ENCODE data around the gene CCL20. TPM values are rescaled to one million over a fixed set of nuclear protein-coding genes. Genes with fewer than 3 reads are reported as not detected.
"Not testable (repeated sequence)": the region's sequence is repeated elsewhere in the genome, so short reads cannot be mapped to it uniquely, and the experiment has no call there.

CCL20 gene
- polyA plus RNA-seq, 1 experiment = not detected

DNA sequence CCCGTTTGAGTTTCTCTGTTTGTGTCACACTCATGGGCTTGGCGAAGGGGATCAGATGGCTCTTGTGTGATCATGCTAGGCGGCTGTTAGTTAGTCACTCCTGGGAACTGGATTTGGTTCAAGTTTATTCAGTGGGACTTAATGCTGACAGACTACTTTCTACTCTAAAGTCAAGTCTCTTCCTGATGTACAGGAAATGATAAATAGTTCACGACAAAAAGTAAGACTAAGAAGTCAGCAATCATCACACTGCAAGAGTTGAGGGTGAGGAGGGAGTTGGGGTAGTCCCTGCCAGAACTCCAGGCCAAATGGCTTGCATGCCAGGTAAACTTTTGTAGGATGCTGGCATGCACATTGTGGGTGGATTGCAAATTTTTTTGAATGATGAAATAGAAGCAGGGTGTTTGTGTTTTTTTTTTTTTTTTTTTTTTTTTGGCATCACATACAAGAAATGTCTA lies 25.1 kb upstream of the CCL20 start:
- DNase-seq (ENCODE audit: low read depth, low spot score) = no peak
- ChIA-PET CTCF (no interaction called here), POLR2A (no interaction called here)
- Histone ChIP-seq H3K4me3 (ENCODE audit: low read depth, low read length) (no peak overlapping the region), H3K27me3 (ENCODE audit: control insufficient read depth, insufficient read depth, low read length) (no peaks in the 10 kb centered on the region), H3K27ac (ENCODE audit: low read depth, low read length) (no peak overlapping the region), H3K9me3 (ENCODE audit: control insufficient read depth, insufficient read depth, low read length) (no peaks in the 10 kb centered on the region)
- TF ChIP-seq, protein P1, sequence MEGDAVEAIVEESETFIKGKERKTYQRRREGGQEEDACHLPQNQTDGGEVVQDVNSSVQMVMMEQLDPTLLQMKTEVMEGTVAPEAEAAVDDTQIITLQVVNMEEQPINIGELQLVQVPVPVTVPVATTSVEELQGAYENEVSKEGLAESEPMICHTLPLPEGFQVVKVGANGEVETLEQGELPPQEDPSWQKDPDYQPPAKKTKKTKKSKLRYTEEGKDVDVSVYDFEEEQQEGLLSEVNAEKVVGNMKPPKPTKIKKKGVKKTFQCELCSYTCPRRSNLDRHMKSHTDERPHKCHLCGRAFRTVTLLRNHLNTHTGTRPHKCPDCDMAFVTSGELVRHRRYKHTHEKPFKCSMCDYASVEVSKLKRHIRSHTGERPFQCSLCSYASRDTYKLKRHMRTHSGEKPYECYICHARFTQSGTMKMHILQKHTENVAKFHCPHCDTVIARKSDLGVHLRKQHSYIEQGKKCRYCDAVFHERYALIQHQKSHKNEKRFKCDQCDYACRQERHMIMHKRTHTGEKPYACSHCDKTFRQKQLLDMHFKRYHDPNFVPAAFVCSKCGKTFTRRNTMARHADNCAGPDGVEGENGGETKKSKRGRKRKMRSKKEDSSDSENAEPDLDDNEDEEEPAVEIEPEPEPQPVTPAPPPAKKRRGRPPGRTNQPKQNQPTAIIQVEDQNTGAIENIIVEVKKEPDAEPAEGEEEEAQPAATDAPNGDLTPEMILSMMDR (IDR thresholded peaks at IDR 0.05; ENCODE audit: low read depth, low read length) = no peak

- Histone ChIP-seq H3K27me3 (ENCODE audit: control insufficient read depth, insufficient read depth, low read length) (no peaks in the 10 kb centered on the region), H3K4me3 (ENCODE audit: low read depth, low read length) (no peak overlapping the region), H3K27ac (ENCODE audit: low read depth, low read length) (no peak overlapping the region), H3K9me3 (ENCODE audit: control insufficient read depth, insufficient read depth, low read length) (no peaks in the 10 kb centered on the region)
- POLR2A ChIA-PET = no interaction called here
- CTCF ChIA-PET = no interaction called here
- TF ChIP-seq, protein P1 (IDR thresholded peaks at IDR 0.05; ENCODE audit: low read depth, low read length) = no peak
- no peak for DNase-seq (ENCODE audit: low read depth, low spot score)
Observed at GRCh38 chr2:227789803-227790202, 23.8 kb upstream of the CCL20 start.

- DNase-seq (ENCODE audit: low read depth, low spot score) = no peak
- no peaks in the 10 kb centered on the region for H3K9me3 ChIP-seq (ENCODE audit: control insufficient read depth, insufficient read depth, low read length)
- POLR2A ChIA-PET = no interaction called here
- no peak overlapping the region for H3K4me3 ChIP-seq (ENCODE audit: low read depth, low read length)
- CTCF ChIA-PET = interaction anchor here (0.6 kb wide), 1 partner anchor 28 kb away, joined by 3 read pairs; no protein-coding TSS in a partner anchor
- no peaks in the 10 kb centered on the region for H3K27me3 ChIP-seq (ENCODE audit: control insufficient read depth, insufficient read depth, low read length)
- H3K27ac ChIP-seq (ENCODE audit: low read depth, low read length) = no peak overlapping the region
- TF ChIP-seq, protein P1 (IDR thresholded peaks at IDR 0.05; ENCODE audit: low read depth, low read length) = no peak
Observed at GRCh38 chr2:227793148-227793712, 20.4 kb upstream of the CCL20 start.

GRCh38 chr2:227796045-227796711 lies 17.5 kb upstream of the CCL20 start:
- DNase-seq (ENCODE audit: low read depth, low spot score) = no peak
- no peak overlapping the region for H3K27ac ChIP-seq (ENCODE audit: low read depth, low read length)
- no peaks in the 10 kb centered on the region for H3K9me3 ChIP-seq (ENCODE audit: control insufficient read depth, insufficient read depth, low read length)
- TF ChIP-seq, protein P1 (IDR thresholded peaks at IDR 0.05; ENCODE audit: low read depth, low read length) = no peak
- POLR2A ChIA-PET = no interaction called here
- H3K27me3 ChIP-seq (ENCODE audit: control insufficient read depth, insufficient read depth, low read length) = no peaks in the 10 kb centered on the region
- no peak overlapping the region for H3K4me3 ChIP-seq (ENCODE audit: low read depth, low read length)
- CTCF ChIA-PET = interaction anchor here (0.6 kb wide), 1 partner anchor 719 kb away, joined by 3 read pairs; no protein-coding TSS in a partner anchor

DNA sequence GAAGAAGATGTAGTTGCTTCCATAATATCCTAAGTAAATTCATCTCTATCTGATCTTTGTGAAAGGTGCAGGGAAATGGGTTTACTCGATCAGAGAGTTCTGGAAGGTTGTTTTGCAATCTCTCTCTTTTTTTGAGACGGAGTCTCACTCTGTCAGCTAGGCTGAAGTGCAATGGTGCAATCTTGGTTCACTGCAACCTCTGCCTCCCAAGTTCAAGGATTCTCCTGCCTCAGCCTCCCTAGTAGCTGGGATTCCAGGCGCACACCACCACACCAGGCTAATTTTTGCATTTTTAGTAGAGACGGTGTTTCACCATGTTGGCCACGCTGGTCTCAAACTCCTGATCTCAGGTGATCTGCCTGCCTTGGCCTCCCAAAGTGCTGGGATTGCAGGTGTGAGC lies 16.9 kb upstream of the CCL20 start:
- H3K4me3 ChIP-seq (ENCODE audit: low read depth, low read length); H3K27me3 ChIP-seq (ENCODE audit: control insufficient read depth, insufficient read depth, low read length); POLR2A ChIA-PET; H3K27ac ChIP-seq (ENCODE audit: low read depth, low read length); CTCF ChIA-PET; DNase-seq (ENCODE audit: low read depth, low spot score); H3K9me3 ChIP-seq (ENCODE audit: control insufficient read depth, insufficient read depth, low read length): not testable (repeated sequence)

All from AG04450 (cell line).